A549 (cell line): ENCODE measurements around the gene NRXN2. TPM values are rescaled to one million over a fixed set of nuclear protein-coding genes. Genes with fewer than 3 reads are reported as not detected.

Experiments
- ATAC-seq, 2 experiments: fragments of 200-7000 bp in 1 of 2; fragments of >200 bp in 1 of 2; cut with Nextera tagmentation in 1 of 2; cut with Tn5 transposase in 1 of 2; 3 replicates each; pipeline versions ENCODE4 v1.8.0 to v1.9.1; 2018 to 2020; ENCODE audit warnings: mild to moderate bottlenecking in 1 of 2, moderate library complexity in 1 of 2
- CTCF ChIA-PET: fragments of 300-600 bp; sonication (Branson Sonifier 250); formaldehyde crosslinking; extraction: SDS; loops from one replicate; lab custom pipeline; 2021; ENCODE audit warnings: antibody characterized with exemption, inconsistent platforms; lab: Yijun Ruan, JAX
- POLR2A ChIA-PET: fragments of 350-600 bp; formaldehyde crosslinking; extraction: SDS; loops from one replicate; lab custom pipeline; 2021; ENCODE audit warnings: antibody characterized with exemption, inconsistent platforms; lab: Yijun Ruan, JAX
- DNase-seq, 2 experiments: peaks; one replicate each; pipeline versions ENCODE4 v3.0.0 to v3.0.0-alpha.2; 2011 to 2016; ENCODE audit warnings: low read depth in 1 of 2, low spot score in 1 of 2
- FAIRE-seq: peaks from 2 replicates; lab custom pipeline; 2011; peaks lifted over from hg19 to GRCh38; lab: Jason Lieb, UNC
- H3K27ac ChIP-seq, 2 experiments: fragments of >200 bp; sonication (Bioruptor Twin); formaldehyde crosslinking; 3 replicates each; pipeline ENCODE4 v1.5.1; 2016 to 2017
- H3K4me1 ChIP-seq: fragments of >200 bp; sonication (Bioruptor Twin); formaldehyde crosslinking; 3 replicates; pipeline ENCODE4 v1.6.1; 2016
- H3K4me2 ChIP-seq: fragments of >200 bp; sonication (Bioruptor Twin); formaldehyde crosslinking; 3 replicates; pipeline ENCODE4 v1.6.1; 2016
- H3K4me3 ChIP-seq: fragments of >200 bp; sonication (Bioruptor Twin); formaldehyde crosslinking; 3 replicates; pipeline ENCODE4 v1.5.1; 2016
- H3K9me3 ChIP-seq: fragments of >200 bp; sonication (Bioruptor Twin); formaldehyde crosslinking; 3 replicates; pipeline ENCODE4 v1.6.1; 2016
- ATOH8 ChIP-seq: fragments of 250-450 bp; sonication (Bioruptor Pico); IDR thresholded peaks from 2 replicates; pipeline ENCODE4 v1.5.0; 2020; ENCODE audit warnings: low read depth, mild to moderate bottlenecking, moderate library complexity
- BCL3 ChIP-seq: fragments of >200 bp; sonication (Bioruptor Twin); formaldehyde crosslinking; IDR thresholded peaks from 3 replicates; pipeline ENCODE4 v1.6.1; 2016
- CEBPB ChIP-seq, 2 experiments: fragments of >200 bp in 1 of 2; sonication (Bioruptor Twin) in 1 of 2; formaldehyde crosslinking in 1 of 2; IDR thresholded peaks; 2 replicates each; pipeline ENCODE4 v1.6.1; 2012 to 2016
- CHD2 ChIP-seq: fragments of 150-350 bp; IDR thresholded peaks from 2 replicates; pipeline ENCODE4 v1.6.1; 2014; ENCODE audit warnings: low read length; ENCODE audit not compliant: partially characterized antibody
- E2F6 ChIP-seq: IDR thresholded peaks from 2 replicates; pipeline ENCODE4 v1.6.1; 2012; ENCODE audit warnings: low read depth, borderline replicate concordance
- EP300 ChIP-seq, 2 experiments: fragments of >200 bp; sonication (Bioruptor Twin); formaldehyde crosslinking; IDR thresholded peaks; 2 replicates in 1 of 2; 3 replicates in 1 of 2; pipeline ENCODE4 v1.6.1; 2016 to 2017
- FOSB ChIP-seq: fragments of 250-450 bp; sonication (Bioruptor Pico); IDR thresholded peaks from 2 replicates; pipeline ENCODE4 v1.5.0; 2020; ENCODE audit warnings: mild to moderate bottlenecking, moderate library complexity
- HDAC2 ChIP-seq: fragments of 200-600 bp; sonication (generic); IDR thresholded peaks from 2 replicates; pipeline ENCODE4 v1.6.1; 2016
- HOXA7 ChIP-seq: fragments of 250-450 bp; sonication (Bioruptor Pico); IDR thresholded peaks from 2 replicates; pipeline ENCODE4 v1.5.0; 2020; ENCODE audit warnings: mild to moderate bottlenecking, moderate library complexity
- HOXB5 ChIP-seq: fragments of 250-450 bp; sonication (Bioruptor Pico); IDR thresholded peaks from 2 replicates; pipeline ENCODE4 v1.5.0; 2020; ENCODE audit warnings: mild to moderate bottlenecking, moderate library complexity
- JUNB ChIP-seq: fragments of >200 bp; sonication (Bioruptor Twin); formaldehyde crosslinking; IDR thresholded peaks from 2 replicates; pipeline ENCODE4 v1.6.1; 2016
- KDM1A ChIP-seq: fragments of 200-600 bp; sonication (generic); IDR thresholded peaks from 2 replicates; pipeline ENCODE4 v1.6.1; 2016; ENCODE audit warnings: low read depth, mild to moderate bottlenecking
- MAFK ChIP-seq: fragments of 450-650 bp; IDR thresholded peaks from 2 replicates; pipeline ENCODE4 v1.6.1; 2014; ENCODE audit not compliant: partially characterized antibody
- MAZ ChIP-seq: fragments of 150-350 bp; IDR thresholded peaks from 2 replicates; pipeline ENCODE4 v1.6.1; 2014; ENCODE audit warnings: antibody characterized with exemption, low read depth, low read length, borderline replicate concordance
- MYC ChIP-seq: IDR thresholded peaks from 2 replicates; pipeline ENCODE4 v1.6.1; 2012; ENCODE audit warnings: mild to moderate bottlenecking, inconsistent platforms, low read length, improper control_type of control experiment, borderline replicate concordance
- NFE2L2 ChIP-seq: fragments of 150-350 bp; conservative IDR thresholded peaks from 2 replicates; pipeline ENCODE4 v1.6.1; 2014; ENCODE audit warnings: low read length
- NPAS2 ChIP-seq: fragments of 250-450 bp; sonication (Bioruptor Pico); IDR thresholded peaks from 2 replicates; pipeline ENCODE4 v1.8.0; 2022; ENCODE audit warnings: mild to moderate bottlenecking, moderate library complexity, borderline replicate concordance
- NR3C1 ChIP-seq: fragments of >200 bp; sonication (Bioruptor Twin); formaldehyde crosslinking; IDR thresholded peaks from 3 replicates; pipeline ENCODE4 v1.6.1; 2017
- POLR2A ChIP-seq: IDR thresholded peaks from 2 replicates; pipeline ENCODE4 v1.6.1; 2012; ENCODE audit warnings: mild to moderate bottlenecking, low read length
- RCOR1 ChIP-seq: fragments of 150-350 bp; IDR thresholded peaks from 2 replicates; pipeline ENCODE4 v1.6.1; 2014; ENCODE audit warnings: antibody characterized with exemption, low read length, low read depth
- TP53 ChIP-seq: fragments of 250-450 bp; sonication (Bioruptor Pico); IDR thresholded peaks from 2 replicates; pipeline ENCODE4 v1.5.0; 2021; ENCODE audit warnings: mild to moderate bottlenecking, moderate library complexity
- USF2 ChIP-seq: fragments of 450-650 bp; IDR thresholded peaks from 2 replicates; pipeline ENCODE4 v1.6.1; 2014; ENCODE audit warnings: antibody characterized with exemption
- ZFP36 ChIP-seq: fragments of 450-650 bp; IDR thresholded peaks from 2 replicates; pipeline ENCODE4 v1.6.1; 2014; ENCODE audit warnings: borderline replicate concordance; ENCODE audit not compliant: partially characterized antibody
- WGBS: methylation state at CpG from one replicate; pipeline ENCODE4 v1.1.6; 2017; ENCODE audit errors: missing lambda C conversion rate; 5-methylcytosine and 5-hydroxymethylcytosine counted together
- polyA plus RNA-seq, 4 experiments: library from polyadenylated mRNA; depleted of rRNA in 3 of 4; stranded (reverse); fragments of >200 nt; fragmentation: RNase III in 1 of 4; extraction: RNeasy Plus Mini Kit Qiagen cat#74134 plus additional on column Dnase treatment in 1 of 4; gene quantifications; 2 replicates in 3 of 4; 3 replicates in 1 of 4; pipeline ENCODE4 v1.2.3, GENCODE V29; 2011 to 2017

Gene NRXN2
- polyA plus RNA-seq, 2 of the 4 experiments (the other 2 are of a cell fraction): 0.04 TPM; not detected in 1

- ChIA-PET POLR2A (no interaction called here), CTCF (interaction anchor here (1.0 to 1.3 kb wide), 3 partner anchors 9 to 91 kb away, joined by 3 read pairs; no protein-coding TSS in a partner anchor)
- H3K27ac ChIP-seq: no peak overlapping the region
- no peaks in the 10 kb centered on the region for H3K9me3 ChIP-seq
- DNase-seq (no peak), FAIRE-seq (no peak), ATAC-seq (no peak)
- no peak overlapping the region for H3K4me2 ChIP-seq
- 42% methylated on average over 7 of the region's 7 CpGs for WGBS
- no peaks in the 10 kb centered on the region for H3K4me1 ChIP-seq
- TF ChIP-seq JUNB (no peak), HDAC2 (no peak), KDM1A (no peak), HOXB5 (no peak), TP53 (CRISPR knock-in tag) (no peak), HOXA7 (CRISPR knock-in tag) (no peak), ATOH8 (CRISPR knock-in tag) (no peak), MAFK (no peak), FOSB (CRISPR knock-in tag) (no peak), NFE2L2 (no peak), NPAS2 (no peak), ZFP36 (no peak), EP300 (IDR thresholded peaks at IDR 0.05) (no peak), MYC (no peak), CHD2 (no peak), E2F6 (no peak), MAZ (no peak)
- no peak overlapping the region for H3K4me3 ChIP-seq
Observed at GRCh38 chr11:64580412-64580811, 142.6 kb downstream of the NRXN2 start.

GRCh38 chr11:64577202-64577601, 145.8 kb downstream of the NRXN2 start:
- ATAC-seq: no peak
- Histone ChIP-seq H3K9me3 (no peaks in the 10 kb centered on the region), H3K4me2 (no peak overlapping the region)
- CTCF ChIA-PET: interaction anchor here (1.0 to 1.7 kb wide), 2 partner anchors 112 to 128 kb away, joined by 3 to 4 read pairs; no protein-coding TSS in a partner anchor
- WGBS: 38% methylated on average over 6 of the region's 6 CpGs
- DNase-seq: no peak
- no peak for FAIRE-seq
- TF ChIP-seq CEBPB (IDR thresholded peaks at IDR 0.05): no peak
- TF ChIP-seq, all 56 proteins: peak for 0
- H3K27ac ChIP-seq: no peak overlapping the region
- H3K4me3 ChIP-seq: no peak overlapping the region
- no peaks in the 10 kb centered on the region for H3K4me1 ChIP-seq
- POLR2A ChIA-PET: no interaction called here

- ATAC-seq: no peak
Observed at GRCh38 chr11:64572143-64572542, 150.9 kb downstream of the NRXN2 start.

GRCh38 chr11:64571410-64572091, 151.4 kb downstream of the NRXN2 start:
- H3K9me3 ChIP-seq: no peaks in the 10 kb centered on the region
- 80% methylated on average over 22 of the region's 22 CpGs for WGBS
- ATAC-seq (no peak), FAIRE-seq (no peak), DNase-seq (no peak)
- no peak overlapping the region for H3K4me2 ChIP-seq
- no peak overlapping the region for H3K27ac ChIP-seq
- CTCF ChIA-PET: interaction anchor here (1.1 to 2.1 kb wide), 4 partner anchors 14 to 124 kb away, joined by 3 to 6 read pairs (median 4); no protein-coding TSS in a partner anchor
- TF ChIP-seq BCL3 (no peak), USF2 (0 out of 2 replicates have a peak, but pooled peaks have one; percentile 20)
- TF ChIP-seq, all 56 proteins: peak for 1
- POLR2A ChIA-PET: no interaction called here
- H3K4me1 ChIP-seq: peaks cover 6% of the 10 kb centered on the region
- no peak overlapping the region for H3K4me3 ChIP-seq

More at GRCh38 chr11:64572143-64572542, 150.9 kb downstream of the NRXN2 start:
- no peak overlapping the region for H3K4me3 ChIP-seq
- H3K4me1 ChIP-seq: no peaks in the 10 kb centered on the region; the same call in 2 of the 3 replicates
- FAIRE-seq (no peak), DNase-seq (no peak)
- WGBS: 61% methylated on average over 8 of the region's 8 CpGs
- no peak overlapping the region for H3K4me2 ChIP-seq
- no peak overlapping the region for H3K27ac ChIP-seq
- ChIA-PET POLR2A (no interaction called here), CTCF (interaction anchor here (1.1 to 2.1 kb wide), 4 partner anchors 15 to 124 kb away, joined by 3 to 6 read pairs (median 4); no protein-coding TSS in a partner anchor)
- TF ChIP-seq RCOR1 (no peak), NR3C1 (no peak), MAZ (no peak), POLR2A (no peak)
- H3K9me3 ChIP-seq: no peaks in the 10 kb centered on the region
